Esophagus muscularis mucosa (tissue), 4 donors: Measurements from ENCODE around the gene LYPD3. TPM values are rescaled to one million over a fixed set of nuclear protein-coding genes. Genes with fewer than 3 reads are reported as not detected.

ENCODE experiments used
- DNase-seq: peaks from one replicate; pipeline ENCODE4 v3.0.0-alpha.2; 2017; ENCODE audit errors: extremely low spot score
- H3K27ac ChIP-seq, 4 donors: fragments of 200-600 bp; sonication (generic); replicated peaks in 1 of 4; 1 replicate in 3 of 4; 2 replicates in 1 of 4; pipeline ENCODE4 v1.5.1; 2016 to 2019; ENCODE audit warnings: mild to moderate bottlenecking in 1 of 4
- H3K27me3 ChIP-seq, 4 donors: fragments of 200-600 bp; sonication (generic); one replicate each; pipeline versions ENCODE4 v1.5.1 to v1.6.0; 2016 to 2019
- H3K36me3 ChIP-seq, 4 donors: fragments of 200-600 bp; sonication (generic); one replicate each; pipeline ENCODE4 v1.5.1; 2016 to 2019
- H3K4me1 ChIP-seq, 4 donors: fragments of 200-600 bp; sonication (generic); one replicate each; pipeline ENCODE4 v1.5.1; 2016 to 2019
- H3K4me3 ChIP-seq, 4 donors: fragments of 200-600 bp; sonication (generic); 1 replicate in 2 of 4; 2 replicates in 2 of 4; pipeline ENCODE4 v1.5.1; 2016 to 2019; ENCODE audit warnings: mild to moderate bottlenecking in 4 of 4, moderate library complexity in 1 of 4
- H3K9me3 ChIP-seq, 4 donors: fragments of 200-600 bp; sonication (generic); 1 replicate in 3 of 4; 2 replicates in 1 of 4; pipeline ENCODE4 v1.5.1; 2016 to 2019
- EP300 ChIP-seq: sonication (generic); formaldehyde crosslinking; IDR thresholded peaks from one replicate; pipeline ENCODE4 v1.6.1; 2017; ENCODE audit warnings: antibody characterized with exemption
- POLR2A ChIP-seq: fragments of 450-650 bp; IDR thresholded peaks from one replicate; pipeline ENCODE4 v1.6.1; 2017; ENCODE audit warnings: antibody characterized with exemption, moderate library complexity, mild to moderate bottlenecking, low read depth
- POLR2AphosphoS5 ChIP-seq, 2 donors: sonication (generic); formaldehyde crosslinking; IDR thresholded peaks; one replicate each; pipeline ENCODE4 v1.6.1; 2017; ENCODE audit warnings: antibody characterized with exemption in 2 of 2
- WGBS: methylation state at CpG from one replicate; pipeline ENCODE4 v1.1.5; 2018; 5-methylcytosine and 5-hydroxymethylcytosine counted together
- intact Hi-C: fragments of 100-400 bp; cut with DNase I; formaldehyde crosslinking; loops from one replicate; pipeline ENCODE4 v1.15.1; 2023
- total RNA-seq, 4 donors: library from RNA; depleted of rRNA; stranded (reverse); fragments of >200 nt; gene quantifications; one replicate each; pipeline versions ENCODE4 v1.1.0 to v1.2.1, GENCODE V29; 2016
- TF ChIP-seq, protein P1 (sequence below), 3 experiments: fragments of 200-600 bp in 2 of 3; fragments of 450-650 bp in 1 of 3; sonication (generic) in 2 of 3; IDR thresholded peaks; one replicate each; pipeline ENCODE4 v1.5.1; 2017 to 2019; ENCODE audit warnings: antibody characterized with exemption in 3 of 3, mild to moderate bottlenecking in 2 of 3, moderate library complexity in 1 of 3

Gene LYPD3
- total RNA-seq, 4 donors from 2014 or later = 0.42 to 1.4 (median 0.84) TPM

DNA sequence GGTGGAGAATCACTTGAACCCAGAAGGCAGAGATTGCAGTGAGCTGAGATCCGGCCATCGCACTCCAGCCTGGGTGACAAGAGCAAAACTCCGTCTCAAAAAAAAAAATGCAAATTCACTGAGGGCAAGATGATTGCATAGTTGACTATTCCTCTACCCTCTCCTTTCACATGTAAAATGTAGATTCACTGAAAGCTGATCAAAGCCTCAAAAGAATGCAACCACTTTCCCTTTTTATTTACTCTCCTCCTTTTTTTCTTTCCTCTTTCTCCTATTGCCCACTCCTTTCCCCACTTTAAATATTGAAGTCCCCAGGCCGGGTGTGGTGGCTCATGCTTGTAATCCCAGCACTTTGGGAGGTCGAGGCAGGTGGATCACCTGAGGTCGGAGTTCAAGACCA lies 44.5 kb downstream of the LYPD3 start:
- Histone ChIP-seq H3K27ac (no peak overlapping the region), H3K4me3 (no peak overlapping the region), H3K27me3 (peaks cover 0 to 3% (median 0%) of the 10 kb centered on the region in 4 donors), H3K4me1 (peaks cover 0 to 2% (median 0%) of the 10 kb centered on the region in 4 donors), H3K9me3 (no peaks in the 10 kb centered on the region), H3K36me3 (no peaks in the 10 kb centered on the region)
- 77% methylated on average over 6 of the region's 6 CpGs for WGBS
- intact Hi-C loops = no loop called here
- no peak for TF ChIP-seq POLR2A
- DNase-seq = no peak

DNA sequence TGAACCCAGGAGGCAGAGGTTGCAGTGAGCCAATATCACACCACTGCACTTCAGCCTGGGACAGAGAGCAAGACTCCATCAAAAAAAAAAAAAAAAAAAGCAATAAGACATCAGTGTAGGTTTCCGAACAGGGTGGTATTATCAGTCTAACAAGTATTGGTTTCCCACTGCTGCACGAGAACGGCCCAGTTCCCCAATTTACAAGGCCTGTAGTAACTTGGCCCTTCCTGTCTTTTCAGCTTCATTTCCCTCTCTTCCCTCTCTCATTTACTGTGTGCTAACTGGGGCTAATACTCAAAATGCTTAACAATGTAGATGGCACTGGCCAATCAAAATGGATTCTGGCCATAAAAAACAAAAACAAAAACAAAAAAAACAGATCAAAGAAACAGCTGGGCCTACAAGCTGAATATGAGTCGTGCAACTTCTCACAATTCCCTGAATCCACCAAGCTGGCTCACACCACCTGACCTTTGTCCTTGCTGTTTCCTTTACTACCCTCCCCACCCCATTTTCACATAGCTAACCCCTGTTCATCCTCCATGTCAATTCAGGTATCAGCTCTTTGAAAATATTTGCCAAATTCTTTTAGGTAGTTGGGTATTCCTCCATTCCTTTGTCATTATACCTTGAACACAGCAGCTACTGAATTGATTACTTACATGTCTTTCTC lies 48.3 kb downstream of the LYPD3 start:
- TF ChIP-seq EP300 (no peak), POLR2AphosphoS5 (IDR thresholded peaks at IDR 0.05) (no peak), POLR2A (no peak)
- TF ChIP-seq, protein P1, sequence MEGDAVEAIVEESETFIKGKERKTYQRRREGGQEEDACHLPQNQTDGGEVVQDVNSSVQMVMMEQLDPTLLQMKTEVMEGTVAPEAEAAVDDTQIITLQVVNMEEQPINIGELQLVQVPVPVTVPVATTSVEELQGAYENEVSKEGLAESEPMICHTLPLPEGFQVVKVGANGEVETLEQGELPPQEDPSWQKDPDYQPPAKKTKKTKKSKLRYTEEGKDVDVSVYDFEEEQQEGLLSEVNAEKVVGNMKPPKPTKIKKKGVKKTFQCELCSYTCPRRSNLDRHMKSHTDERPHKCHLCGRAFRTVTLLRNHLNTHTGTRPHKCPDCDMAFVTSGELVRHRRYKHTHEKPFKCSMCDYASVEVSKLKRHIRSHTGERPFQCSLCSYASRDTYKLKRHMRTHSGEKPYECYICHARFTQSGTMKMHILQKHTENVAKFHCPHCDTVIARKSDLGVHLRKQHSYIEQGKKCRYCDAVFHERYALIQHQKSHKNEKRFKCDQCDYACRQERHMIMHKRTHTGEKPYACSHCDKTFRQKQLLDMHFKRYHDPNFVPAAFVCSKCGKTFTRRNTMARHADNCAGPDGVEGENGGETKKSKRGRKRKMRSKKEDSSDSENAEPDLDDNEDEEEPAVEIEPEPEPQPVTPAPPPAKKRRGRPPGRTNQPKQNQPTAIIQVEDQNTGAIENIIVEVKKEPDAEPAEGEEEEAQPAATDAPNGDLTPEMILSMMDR (IDR thresholded peaks at IDR 0.05) = no peak
- peaks cover 0 to 3% (median 0%) of the 10 kb centered on the region in 4 donors for H3K27me3 ChIP-seq
- 74% methylated on average over 4 of the region's 4 CpGs for WGBS

DNA sequence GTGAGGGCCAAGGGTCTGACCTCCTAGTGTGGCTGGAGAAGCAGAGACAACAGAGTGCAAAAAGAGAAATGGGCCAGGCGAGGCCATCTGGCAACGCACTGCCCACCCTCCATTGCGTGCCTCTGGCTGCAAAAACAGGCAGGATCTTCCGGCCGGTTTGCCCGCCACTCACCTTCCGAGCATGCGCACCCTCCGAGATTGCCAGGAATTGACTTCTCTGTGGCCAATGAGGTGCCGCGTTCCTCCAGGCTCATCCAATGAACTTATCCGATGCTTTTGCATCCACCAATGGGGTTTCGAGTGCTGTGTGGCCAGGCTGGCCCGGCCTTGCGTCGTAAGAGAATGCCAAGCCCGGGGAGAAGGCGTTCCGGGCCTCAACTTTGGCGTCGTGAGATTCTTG lies 50.9 kb downstream of the LYPD3 start, which contains the start of gene TEX101:
TSS of gene TEX101 (plus strand) at position 337 of the 400 bp plus-strand sequence. CDS start 1,030 bp downstream, outside the sequence.
- Histone ChIP-seq H3K9me3 (no peaks in the 10 kb centered on the region), H3K4me3 (no peak within 1 kb of the TSS), H3K36me3 (no peaks in the 10 kb centered on the region), H3K27me3 (no peaks in the 10 kb centered on the region), H3K4me1 (no peaks in the 10 kb centered on the region), H3K27ac (no peak within 1 kb of the TSS)
- DNase-seq = no peak
- intact Hi-C loops = no loop called here
- 94% methylated on average over 21 of the region's 21 CpGs for WGBS
- TF ChIP-seq, protein P1 (IDR thresholded peaks at IDR 0.05) = no peak
- TF ChIP-seq POLR2AphosphoS5 (IDR thresholded peaks at IDR 0.05) (no peak), POLR2A (no peak), EP300 (no peak)

More for the DNA sequence above, 48.3 kb downstream of the LYPD3 start:
- H3K4me3 ChIP-seq = no peak overlapping the region
- DNase-seq = no peak
- intact Hi-C loops = no loop called here
- H3K9me3 ChIP-seq = no peaks in the 10 kb centered on the region
- H3K27ac ChIP-seq = no peak overlapping the region
- no peaks in the 10 kb centered on the region for H3K4me1 ChIP-seq
- no peaks in the 10 kb centered on the region for H3K36me3 ChIP-seq

DNA sequence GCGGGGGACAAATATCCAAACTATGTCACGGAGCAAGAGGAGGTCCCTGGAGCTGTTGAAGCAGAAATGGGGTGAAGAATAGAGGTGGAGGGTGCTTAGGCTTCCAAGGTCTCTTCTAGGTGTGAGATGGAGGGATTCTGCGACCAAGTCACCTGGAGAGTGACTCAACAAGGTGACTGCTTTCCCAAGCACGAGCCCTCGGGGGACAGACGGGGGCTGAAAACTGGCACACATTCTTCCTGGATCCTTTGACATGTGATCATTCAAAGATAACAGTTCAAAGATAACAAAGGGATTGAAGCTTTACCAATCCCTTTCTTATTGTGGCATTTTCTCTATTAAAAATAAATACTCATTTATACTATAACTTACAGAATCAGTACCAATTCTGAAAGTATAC lies 53.0 kb downstream of the LYPD3 start:
- no peak for DNase-seq
- intact Hi-C loops = no loop called here
- H3K4me3 ChIP-seq = no peak overlapping the region
- 73% methylated on average over 6 of the region's 6 CpGs for WGBS
- H3K27me3 ChIP-seq = peaks cover 0 to 6% (median 0%) of the 10 kb centered on the region in 4 donors
- no peaks in the 10 kb centered on the region for H3K36me3 ChIP-seq
- no peaks in the 10 kb centered on the region for H3K9me3 ChIP-seq
- no peaks in the 10 kb centered on the region for H3K4me1 ChIP-seq
- TF ChIP-seq EP300 (no peak), POLR2A (no peak), POLR2AphosphoS5 (IDR thresholded peaks at IDR 0.05) (no peak)
- TF ChIP-seq, protein P1 (IDR thresholded peaks at IDR 0.05) = no peak
- no peak overlapping the region for H3K27ac ChIP-seq

Other genes with a start within 250 kb of the LYPD3 start
- gene PSG9, start 196.1 kb downstream of the LYPD3 start, total RNA-seq = not detected
- 1 to 10 TPM in 1 of 4 donors, under 1 TPM in 3; 0.42 to 4.3 (median 0.74) TPM for gene CD177, start 111.9 kb downstream of the LYPD3 start, total RNA-seq
- not detected for gene TEX101, start 50.7 kb downstream of the LYPD3 start, total RNA-seq
- 10 to 100 TPM; 10.3 to 16.2 (median 12.6) TPM for gene PHLDB3, start 39.1 kb upstream of the LYPD3 start, total RNA-seq
- gene ETHE1, start 61.6 kb upstream of the LYPD3 start, total RNA-seq = 10 to 100 TPM; 48.2 to 63.2 (median 55.9) TPM
- under 1 TPM; 0.66 to 0.97 (median 0.82) TPM for gene ZNF575, start 67.6 kb upstream of the LYPD3 start, total RNA-seq
- 10 to 100 TPM; 21.2 to 27.2 (median 24.4) TPM for gene XRCC1, start 109.9 kb upstream of the LYPD3 start, total RNA-seq
- 1 to 10 TPM; 3.3 to 6.2 (median 4.9) TPM for gene PINLYP, start 110.2 kb upstream of the LYPD3 start, total RNA-seq
- 10 to 100 TPM; 20.3 to 36.0 (median 28.6) TPM for gene IRGQ, start 130.5 kb upstream of the LYPD3 start, total RNA-seq
- 10 to 100 TPM in 3 of 4 donors, 1 to 10 TPM in 1; 10.0 to 18.6 (median 16.6) TPM for gene ZNF576, start 131.0 kb upstream of the LYPD3 start, total RNA-seq
- gene SRRM5, start 146.5 kb upstream of the LYPD3 start, total RNA-seq = under 1 TPM; 0.13 to 0.42 (median 0.25) TPM
- 10 to 100 TPM; 33.2 to 61.3 (median 47.8) TPM for gene ZNF428, start 154.0 kb upstream of the LYPD3 start, total RNA-seq
- 10 to 100 TPM; 31.6 to 67.9 (median 46.9) TPM for gene CADM4, start 174.2 kb upstream of the LYPD3 start, total RNA-seq
- 10 to 100 TPM in 3 of 4 donors, 1 to 10 TPM in 1; 7.5 to 45.7 (median 18.4) TPM for gene PLAUR, start 204.6 kb upstream of the LYPD3 start, total RNA-seq